Type B pancreatic cell (in vitro differentiated cells): ENCODE data around the gene NGEF. TPM values are rescaled to one million over a fixed set of nuclear protein-coding genes. Genes with fewer than 3 reads are reported as not detected.
"Not testable (repeated sequence)": the region's sequence is repeated elsewhere in the genome, so short reads cannot be mapped to it uniquely, and the experiment has no call there.

Experiments used
- DNase-seq: peaks from one replicate; pipeline ENCODE4 v3.0.0; 2021; ENCODE audit warnings: mixed read lengths; ENCODE audit not compliant: unreplicated experiment; ENCODE audit errors: extremely low spot score
- H3K27ac Mint-ChIP-seq: 2 replicates; pipeline ENCODE4 v1.8.0; 2021; ENCODE audit warnings: mild to moderate bottlenecking, mixed read lengths
- H3K27me3 Mint-ChIP-seq: 2 replicates; pipeline ENCODE4 v1.8.0; 2021; ENCODE audit warnings: mixed read lengths
- H3K36me3 Mint-ChIP-seq: 2 replicates; pipeline ENCODE4 v1.8.0; 2021; ENCODE audit warnings: mixed read lengths
- H3K4me1 Mint-ChIP-seq: one replicate; pipeline ENCODE4 v1.8.0; 2021; ENCODE audit warnings: mixed read lengths; ENCODE audit not compliant: unreplicated experiment
- H3K4me3 Mint-ChIP-seq: 2 replicates; pipeline ENCODE4 v1.8.0; 2021; ENCODE audit warnings: mild to moderate bottlenecking, mixed read lengths
- H3K9me3 Mint-ChIP-seq: 2 replicates; pipeline ENCODE4 v1.8.0; 2021; ENCODE audit warnings: mixed read lengths
- total RNA-seq: library from RNA; stranded (reverse); gene quantifications from 2 replicates; pipeline ENCODE4 v1.2.1, GENCODE V29; 2021; ENCODE audit warnings: low replicate concordance
- TF ChIP-seq, protein P1 (sequence below): fragments of 200-600 bp; sonication (generic); conservative IDR thresholded peaks from 2 replicates; pipeline ENCODE4 v1.5.0; 2021; ENCODE audit warnings: antibody characterized with exemption, mild to moderate bottlenecking

The NGEF gene
- total RNA-seq, 1 donor from 2014 or later, result 20.7 TPM

DNA sequence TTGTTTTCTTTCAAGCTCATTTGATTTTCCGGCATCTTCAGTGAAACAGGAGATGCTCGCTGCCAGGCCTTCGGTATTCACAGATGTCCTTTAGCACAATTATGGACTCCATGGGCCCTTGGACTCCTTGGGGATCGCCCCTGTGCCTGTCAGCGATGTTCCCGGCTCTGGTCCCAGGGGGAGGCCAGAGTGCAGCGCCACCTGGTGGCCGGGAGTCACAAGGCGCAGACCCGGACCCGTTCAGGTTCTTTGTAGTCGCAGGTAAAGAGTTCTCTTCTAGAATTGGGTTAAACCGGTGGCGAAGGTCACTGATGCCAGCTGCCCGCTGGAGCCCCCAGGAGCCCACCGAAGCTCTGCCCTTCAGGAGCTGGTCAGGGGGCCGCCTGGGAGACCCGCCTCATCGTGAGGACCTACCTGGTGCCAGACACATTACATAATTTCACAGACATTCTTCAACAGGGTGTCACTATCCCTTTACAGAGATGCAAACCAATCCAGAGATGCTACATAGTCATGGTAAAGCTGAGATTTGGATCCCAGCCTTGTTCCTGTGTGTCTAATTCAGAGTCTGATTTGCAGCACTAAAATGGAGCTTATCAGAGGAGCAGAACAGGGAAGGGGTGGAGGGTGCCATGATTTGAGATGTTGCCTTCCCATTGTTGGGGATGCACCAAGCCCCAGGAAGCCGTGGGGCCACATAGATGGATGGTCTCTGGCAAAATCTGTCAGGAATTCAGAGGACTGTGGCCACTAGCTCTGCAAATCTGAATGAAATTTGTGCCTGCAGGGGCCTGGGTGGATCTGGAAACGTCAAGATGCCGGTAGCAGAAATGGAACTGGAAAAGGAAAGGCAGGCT is 41.1 kb upstream of the NGEF start:
- DNase-seq, result no peak
- Mint-ChIP-seq H3K9me3 (no peaks in the 10 kb centered on the region), H3K27me3 (peaks cover 57% of the 10 kb centered on the region), H3K36me3 (no peaks in the 10 kb centered on the region), H3K4me1 (peaks cover 9% of the 10 kb centered on the region), H3K27ac (no peak overlapping the region), H3K4me3 (no peak overlapping the region)
- TF ChIP-seq, protein P1, sequence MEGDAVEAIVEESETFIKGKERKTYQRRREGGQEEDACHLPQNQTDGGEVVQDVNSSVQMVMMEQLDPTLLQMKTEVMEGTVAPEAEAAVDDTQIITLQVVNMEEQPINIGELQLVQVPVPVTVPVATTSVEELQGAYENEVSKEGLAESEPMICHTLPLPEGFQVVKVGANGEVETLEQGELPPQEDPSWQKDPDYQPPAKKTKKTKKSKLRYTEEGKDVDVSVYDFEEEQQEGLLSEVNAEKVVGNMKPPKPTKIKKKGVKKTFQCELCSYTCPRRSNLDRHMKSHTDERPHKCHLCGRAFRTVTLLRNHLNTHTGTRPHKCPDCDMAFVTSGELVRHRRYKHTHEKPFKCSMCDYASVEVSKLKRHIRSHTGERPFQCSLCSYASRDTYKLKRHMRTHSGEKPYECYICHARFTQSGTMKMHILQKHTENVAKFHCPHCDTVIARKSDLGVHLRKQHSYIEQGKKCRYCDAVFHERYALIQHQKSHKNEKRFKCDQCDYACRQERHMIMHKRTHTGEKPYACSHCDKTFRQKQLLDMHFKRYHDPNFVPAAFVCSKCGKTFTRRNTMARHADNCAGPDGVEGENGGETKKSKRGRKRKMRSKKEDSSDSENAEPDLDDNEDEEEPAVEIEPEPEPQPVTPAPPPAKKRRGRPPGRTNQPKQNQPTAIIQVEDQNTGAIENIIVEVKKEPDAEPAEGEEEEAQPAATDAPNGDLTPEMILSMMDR, result peak; percentile 98

DNA sequence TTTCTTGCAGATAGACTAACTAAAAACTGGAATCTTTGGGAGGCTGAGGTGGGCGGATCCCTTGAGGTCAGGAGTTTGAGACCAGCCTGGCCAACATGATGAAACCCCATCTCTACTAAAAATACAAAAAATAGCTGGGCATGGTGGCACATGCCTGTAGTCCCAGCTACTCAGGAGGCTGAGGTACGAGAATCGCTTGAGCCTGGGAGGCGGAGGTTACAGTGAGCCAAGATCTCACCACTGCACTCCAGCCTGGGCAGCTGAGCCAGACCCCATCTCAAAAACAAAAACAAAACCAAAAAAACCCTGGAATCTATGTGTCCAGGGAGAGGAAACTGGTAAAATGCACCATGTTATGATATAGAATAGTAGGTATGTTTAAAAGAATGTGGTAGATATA is 39.5 kb upstream of the NGEF start:
- H3K27ac Mint-ChIP-seq, H3K4me3 Mint-ChIP-seq, DNase-seq, H3K36me3 Mint-ChIP-seq, H3K9me3 Mint-ChIP-seq: not testable (repeated sequence)
- Mint-ChIP-seq H3K4me1 (peaks cover 14% of the 10 kb centered on the region), H3K27me3 (peaks cover 68% of the 10 kb centered on the region)

DNA sequence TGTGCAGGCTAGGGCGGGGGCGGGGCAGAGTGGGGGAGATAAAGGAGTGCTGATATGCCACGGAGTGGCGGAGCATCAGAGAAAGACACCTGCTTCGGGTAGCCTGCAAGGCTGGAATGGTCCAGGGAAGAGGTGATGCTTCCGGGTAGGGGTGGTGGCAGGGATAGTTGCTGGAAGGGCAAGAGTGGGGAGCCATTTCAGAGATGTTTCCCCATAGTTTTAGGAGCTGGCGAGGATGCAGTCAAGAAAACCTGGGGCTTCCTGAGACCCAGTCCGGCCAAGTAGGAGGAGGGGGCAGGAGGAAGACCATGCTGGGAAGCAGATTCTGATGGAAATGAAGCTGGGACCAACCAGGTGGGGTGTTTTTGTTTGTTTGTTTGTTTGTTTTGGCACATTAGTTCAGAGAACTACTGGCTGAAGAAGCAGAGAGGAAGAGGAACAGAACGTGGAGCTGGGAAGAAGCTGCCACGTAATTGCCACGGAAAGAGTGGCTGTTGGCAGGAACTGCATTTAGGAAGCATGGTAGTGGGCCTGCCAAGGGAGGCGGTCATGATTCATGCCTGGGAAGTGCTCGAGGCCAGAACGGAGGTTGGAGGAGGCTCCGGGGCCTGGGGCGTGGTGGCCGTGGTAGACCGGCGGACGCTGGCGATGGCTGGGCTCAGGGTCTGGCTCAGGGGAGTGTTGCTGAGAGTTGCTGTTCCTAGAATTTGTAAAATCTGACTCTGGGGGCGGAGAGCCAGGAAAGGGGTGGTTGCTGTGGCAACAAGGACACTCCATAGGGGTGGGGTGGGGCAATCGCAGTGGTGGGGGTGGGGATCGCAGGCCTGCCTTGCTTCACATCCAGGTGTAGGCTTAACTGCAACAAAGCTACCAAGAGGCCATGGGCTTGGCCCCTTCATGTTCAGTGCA is 38.4 kb upstream of the NGEF start:
- Mint-ChIP-seq H3K27me3 (peaks cover 73% of the 10 kb centered on the region), H3K36me3 (no peaks in the 10 kb centered on the region), H3K9me3 (peaks cover 6% of the 10 kb centered on the region), H3K4me1 (peaks cover 14% of the 10 kb centered on the region), H3K27ac (peak overlapping the region; percentile 9), H3K4me3 (no peak overlapping the region)
- no peak for DNase-seq
- TF ChIP-seq, protein P1, result no peak

DNA sequence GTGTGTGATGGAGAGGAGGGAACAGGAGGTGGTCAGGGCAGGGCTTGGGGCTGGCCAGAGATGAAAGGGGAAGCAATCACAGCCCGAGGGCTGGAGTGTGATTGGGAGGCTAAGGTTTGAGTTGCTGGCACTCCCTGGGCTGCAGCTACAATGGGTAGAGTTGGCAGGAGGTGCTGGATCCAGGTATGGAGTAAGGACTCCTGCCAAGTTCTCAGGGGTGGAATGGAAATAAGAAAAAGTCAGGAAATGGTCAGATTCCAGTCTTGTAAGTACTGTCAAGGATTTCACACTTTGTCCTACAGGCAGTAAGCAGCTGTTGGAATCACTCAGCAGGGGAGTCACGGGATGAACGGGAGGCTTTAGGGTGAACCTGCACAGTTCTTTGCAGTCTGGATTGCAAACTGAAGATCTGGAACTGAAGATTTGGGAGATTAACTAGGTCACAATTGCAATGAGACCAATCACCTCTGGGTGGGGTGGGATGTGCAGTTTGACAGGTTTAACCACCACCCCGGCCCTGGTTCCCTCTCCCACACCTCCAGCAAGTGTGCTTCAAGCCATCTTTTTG is 36.2 kb upstream of the NGEF start:
- Mint-ChIP-seq H3K36me3 (no peaks in the 10 kb centered on the region), H3K9me3 (peaks cover 6% of the 10 kb centered on the region), H3K4me1 (peaks cover 14% of the 10 kb centered on the region), H3K27me3 (peaks cover 58% of the 10 kb centered on the region), H3K4me3 (peak overlapping the region; percentile 41), H3K27ac (peak overlapping the region; percentile 26)
- TF ChIP-seq, protein P1, result no peak
- DNase-seq, result no peak

DNA sequence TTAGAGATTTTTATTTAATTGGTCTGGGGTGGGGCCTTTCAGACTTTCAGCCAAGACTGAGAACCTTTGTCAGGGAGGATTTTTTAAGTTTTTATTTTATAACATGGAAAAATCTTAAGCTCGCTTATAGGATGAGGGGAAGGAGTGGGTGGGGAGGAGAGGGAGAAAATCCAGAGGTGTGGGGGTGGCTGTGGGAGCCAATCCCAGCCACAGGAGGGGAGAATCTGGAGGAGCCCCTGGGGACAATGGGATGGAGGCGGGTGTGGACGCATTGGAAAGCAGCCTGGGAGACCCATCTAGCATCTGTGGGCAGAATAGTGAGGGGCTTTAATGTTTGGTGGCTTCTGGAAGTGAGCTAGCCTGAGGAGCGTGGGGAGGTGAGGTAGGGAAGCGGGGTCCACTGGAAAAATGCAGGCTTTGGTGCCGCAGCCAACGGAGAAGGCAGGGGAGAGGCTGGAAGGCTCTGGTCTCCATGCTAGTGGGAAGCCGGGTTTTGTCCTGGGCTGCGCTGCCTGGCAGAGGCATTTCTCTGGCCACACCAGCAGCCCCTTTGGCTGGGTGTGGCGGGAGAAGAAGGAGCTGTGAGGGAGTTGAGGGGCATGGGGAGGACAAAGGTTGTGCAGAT is 35.6 kb upstream of the NGEF start:
- Mint-ChIP-seq H3K9me3 (peaks cover 6% of the 10 kb centered on the region), H3K27me3 (peaks cover 52% of the 10 kb centered on the region), H3K4me1 (peaks cover 14% of the 10 kb centered on the region), H3K27ac (peak overlapping the region; percentile 26), H3K36me3 (no peaks in the 10 kb centered on the region), H3K4me3 (peak overlapping the region; percentile 41)
- DNase-seq, result no peak
- TF ChIP-seq, protein P1, result no peak
